Endometrium (tissue), 2 donors: ENCODE data around the gene TRABD.

Experiments used
- FAIRE-seq: peaks from 2 replicates; lab custom pipeline; 2012; peaks lifted over from hg19 to GRCh38; lab: Jason Lieb, UNC
- donor health status: control.
- donor health status: control.

TRABD gene

DNA sequence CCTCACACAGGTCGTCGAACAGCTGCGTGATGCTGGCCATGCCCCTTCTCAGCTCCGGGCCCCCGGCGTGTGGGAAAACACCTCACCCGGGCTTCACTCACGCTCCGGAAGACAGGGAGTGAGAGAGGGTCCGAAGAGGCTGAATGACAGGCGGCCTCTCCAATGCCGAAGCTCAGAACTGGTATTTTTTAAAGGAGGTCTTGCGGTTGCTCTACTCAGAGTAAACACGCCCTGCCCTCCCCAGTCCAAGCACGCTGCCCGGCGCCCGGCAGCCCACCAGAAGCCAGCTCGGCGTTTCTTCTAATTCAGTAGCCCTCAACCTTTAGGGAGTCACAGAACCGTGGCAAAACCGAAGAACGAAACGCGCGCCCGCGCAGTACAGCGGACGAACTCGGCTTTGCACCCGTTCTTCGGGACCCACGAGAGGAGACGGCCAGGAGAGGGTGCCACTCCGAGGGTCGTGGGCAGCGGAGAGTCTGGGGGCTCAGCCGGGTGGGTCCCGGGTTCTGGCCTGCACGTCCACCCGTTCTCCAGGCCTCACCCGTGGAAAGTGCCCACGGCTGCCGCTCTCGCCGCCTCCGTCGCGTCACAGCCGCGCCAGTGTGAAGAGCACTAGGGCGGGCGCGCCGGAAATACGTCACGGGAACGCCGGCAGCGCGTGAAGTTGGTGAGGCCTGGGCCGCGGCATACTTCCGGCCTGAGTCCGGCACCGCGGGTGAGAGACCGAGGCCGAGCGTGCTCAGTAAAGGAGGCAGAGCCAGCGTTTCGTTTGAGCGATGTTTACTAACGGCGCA, 58.9 kb downstream of the TRABD start, which contains the start of gene TUBGCP6:
Gene TUBGCP6 (minus strand): TSS at position 604 of the 794 bp plus-strand sequence. CDS start 564 bp downstream, at position 40.
- peak; percentile 68 for FAIRE-seq

DNA sequence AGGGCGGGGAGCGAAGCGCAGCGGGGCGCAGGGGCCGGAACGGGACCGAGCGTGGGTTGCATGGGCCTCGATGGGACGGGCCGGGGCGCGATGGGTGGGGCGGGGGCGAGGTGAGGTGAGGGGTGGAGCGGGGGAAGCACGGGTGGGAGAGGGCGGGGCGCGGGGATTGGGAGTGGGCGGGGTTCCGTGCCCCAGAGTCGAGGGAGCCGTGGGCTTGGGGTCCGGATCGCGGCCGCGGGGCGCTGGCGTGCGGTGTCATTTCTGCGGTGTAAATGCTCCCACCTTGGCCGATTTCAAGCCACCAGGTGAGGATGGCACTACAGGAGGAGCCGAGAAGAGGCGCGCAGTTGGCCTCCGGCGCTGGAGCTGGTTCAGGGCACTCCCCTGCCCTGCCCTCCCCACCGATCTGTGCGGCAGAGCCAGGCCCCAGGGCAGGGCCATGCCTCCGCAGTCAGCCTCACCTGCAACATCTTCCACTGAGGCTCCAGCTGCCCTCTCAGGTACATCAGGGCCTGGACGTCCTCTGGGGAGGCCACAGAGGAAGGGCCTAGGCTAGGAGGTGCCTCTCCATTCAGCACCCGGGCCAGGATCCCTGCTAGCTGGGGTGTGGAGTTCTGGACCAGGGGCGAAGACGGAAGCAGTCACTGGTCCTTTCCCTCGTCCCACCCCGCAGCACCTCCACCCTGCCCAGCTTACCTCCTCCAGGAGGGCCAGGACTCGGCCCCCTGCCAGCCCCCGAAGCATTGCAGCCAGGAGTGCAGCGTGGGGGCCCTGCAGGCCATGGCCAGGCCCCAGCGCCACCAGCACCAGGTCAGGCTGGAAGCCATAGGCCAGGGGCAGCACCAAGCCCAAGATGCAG, 59.7 kb downstream of the TRABD start:
- no peak for FAIRE-seq

DNA sequence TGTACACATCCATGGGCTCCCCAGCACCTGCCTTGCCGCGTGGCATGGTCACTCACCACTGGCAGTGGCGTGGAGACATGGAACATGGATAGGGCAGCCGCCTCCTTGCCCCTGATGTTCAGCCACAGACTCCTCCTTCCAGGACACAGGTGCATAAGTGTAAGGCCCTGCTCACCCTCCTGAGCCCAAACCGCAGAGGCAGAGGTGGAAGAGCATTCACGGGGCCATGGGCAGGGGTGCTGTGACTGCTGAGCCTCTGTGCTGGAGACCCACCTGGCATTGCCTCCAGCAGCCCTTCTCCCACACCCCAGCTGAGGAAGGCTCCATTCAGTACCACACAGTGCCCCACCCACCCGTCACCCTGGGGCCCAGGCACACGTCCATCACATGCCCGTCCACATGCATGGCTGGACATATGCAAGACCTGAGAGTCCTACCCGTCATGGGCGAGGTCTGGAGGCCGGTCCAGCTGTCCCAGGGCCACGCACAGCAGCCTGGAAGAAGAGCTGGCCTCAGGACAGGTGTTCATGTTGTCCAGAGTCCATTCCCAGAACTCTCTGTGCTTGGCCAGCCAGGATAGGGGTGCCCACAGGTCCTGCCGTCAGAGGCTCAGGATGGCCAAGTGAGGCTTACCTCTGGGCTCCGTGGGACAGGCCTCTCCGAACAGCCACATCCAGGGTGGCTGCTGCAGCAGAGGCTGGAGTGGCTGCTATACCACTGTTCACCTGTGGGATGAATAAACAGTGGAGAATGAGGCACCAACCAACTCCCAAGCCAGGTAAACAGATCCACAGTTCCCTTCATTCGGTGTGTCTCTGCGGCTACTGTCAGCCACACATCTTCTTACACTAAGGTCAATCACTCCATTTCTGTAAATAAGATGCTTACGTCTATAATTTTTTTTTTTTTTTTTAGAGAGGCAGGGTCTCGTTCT, 60.8 kb downstream of the TRABD start:
- no peak for FAIRE-seq

DNA sequence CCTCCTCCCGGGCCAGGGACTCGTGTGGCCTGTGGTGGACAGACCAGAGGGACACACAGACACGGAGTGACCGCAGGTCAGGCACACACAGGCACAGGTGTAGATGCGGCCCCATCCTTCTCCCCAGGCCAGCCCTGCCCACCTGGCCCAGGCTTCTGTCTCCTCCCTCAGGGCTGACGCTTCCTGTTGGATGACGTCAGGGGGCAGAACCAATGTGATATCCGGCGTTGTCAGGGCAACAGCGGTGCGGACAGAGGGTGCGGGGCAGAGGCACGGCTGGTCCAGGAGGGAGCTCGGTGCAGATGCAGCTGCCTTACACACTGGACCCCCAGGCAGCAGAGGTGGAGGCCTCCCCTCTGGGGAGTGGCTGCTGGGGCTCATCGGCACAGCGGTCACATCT, 62.0 kb downstream of the TRABD start:
- FAIRE-seq = no peak

DNA sequence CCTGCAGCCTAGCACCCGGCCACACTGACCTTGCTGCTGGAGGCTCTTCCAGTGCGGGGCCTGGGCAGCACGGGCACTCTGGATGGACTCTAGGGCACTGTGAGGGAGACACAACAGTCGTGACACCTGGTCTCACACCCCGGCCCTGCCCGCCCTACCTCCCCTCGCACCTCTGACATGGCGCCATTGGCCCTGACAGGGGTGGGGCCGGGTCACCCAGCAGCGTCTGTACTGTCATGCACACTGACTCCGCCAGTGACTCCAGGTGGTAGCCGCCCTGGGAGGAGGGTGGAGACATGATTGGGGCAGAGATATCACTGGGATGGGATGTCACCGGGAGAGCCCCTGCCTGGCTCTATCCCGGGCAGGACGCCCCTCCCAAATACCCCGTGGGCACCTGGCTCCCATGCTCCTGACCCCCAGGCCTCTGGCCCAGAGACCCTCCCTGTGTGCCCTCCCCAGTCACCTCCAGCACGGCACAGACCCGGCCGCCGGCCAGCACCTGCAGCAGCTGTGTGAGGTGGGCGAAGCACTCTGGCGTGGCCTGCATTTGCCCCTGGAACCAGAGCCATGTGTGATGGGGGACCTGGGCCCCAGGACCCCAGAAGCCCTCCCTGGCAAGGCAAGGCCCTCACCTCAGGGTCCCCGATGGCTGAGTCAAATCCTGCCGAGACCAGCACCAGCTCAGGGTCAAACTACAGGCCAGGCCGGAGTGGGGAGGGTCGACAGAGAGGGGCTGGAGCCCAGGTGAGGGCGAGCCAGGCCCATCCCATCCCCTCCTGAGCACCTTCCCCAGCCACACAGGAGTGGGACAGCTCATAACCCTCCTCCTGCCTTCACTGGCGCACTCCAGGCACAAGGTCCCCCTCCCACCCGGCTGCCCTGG, 62.7 kb downstream of the TRABD start:
- FAIRE-seq = no peak
